GM21825 (cell line): ENCODE measurements around the gene GAMT.
"Not testable (repeated sequence)": the region's sequence is repeated elsewhere in the genome, so short reads cannot be mapped to it uniquely, and the experiment has no call there.

ENCODE experiments used
- ATAC-seq: cut with Tn5 transposase; IDR thresholded peaks from one replicate; pipeline ENCODE4 v1.9.1; 2021; ENCODE audit warnings: mild to moderate bottlenecking, moderate library complexity; ENCODE audit not compliant: unreplicated experiment

Gene GAMT

GRCh38 chr19:1401138-1401888, at the start of gene GAMT:
Gene GAMT (minus strand): TSS chr19:1401542. CDS start chr19:1401476, 66 bp downstream.
- ATAC-seq: no peak

DNA sequence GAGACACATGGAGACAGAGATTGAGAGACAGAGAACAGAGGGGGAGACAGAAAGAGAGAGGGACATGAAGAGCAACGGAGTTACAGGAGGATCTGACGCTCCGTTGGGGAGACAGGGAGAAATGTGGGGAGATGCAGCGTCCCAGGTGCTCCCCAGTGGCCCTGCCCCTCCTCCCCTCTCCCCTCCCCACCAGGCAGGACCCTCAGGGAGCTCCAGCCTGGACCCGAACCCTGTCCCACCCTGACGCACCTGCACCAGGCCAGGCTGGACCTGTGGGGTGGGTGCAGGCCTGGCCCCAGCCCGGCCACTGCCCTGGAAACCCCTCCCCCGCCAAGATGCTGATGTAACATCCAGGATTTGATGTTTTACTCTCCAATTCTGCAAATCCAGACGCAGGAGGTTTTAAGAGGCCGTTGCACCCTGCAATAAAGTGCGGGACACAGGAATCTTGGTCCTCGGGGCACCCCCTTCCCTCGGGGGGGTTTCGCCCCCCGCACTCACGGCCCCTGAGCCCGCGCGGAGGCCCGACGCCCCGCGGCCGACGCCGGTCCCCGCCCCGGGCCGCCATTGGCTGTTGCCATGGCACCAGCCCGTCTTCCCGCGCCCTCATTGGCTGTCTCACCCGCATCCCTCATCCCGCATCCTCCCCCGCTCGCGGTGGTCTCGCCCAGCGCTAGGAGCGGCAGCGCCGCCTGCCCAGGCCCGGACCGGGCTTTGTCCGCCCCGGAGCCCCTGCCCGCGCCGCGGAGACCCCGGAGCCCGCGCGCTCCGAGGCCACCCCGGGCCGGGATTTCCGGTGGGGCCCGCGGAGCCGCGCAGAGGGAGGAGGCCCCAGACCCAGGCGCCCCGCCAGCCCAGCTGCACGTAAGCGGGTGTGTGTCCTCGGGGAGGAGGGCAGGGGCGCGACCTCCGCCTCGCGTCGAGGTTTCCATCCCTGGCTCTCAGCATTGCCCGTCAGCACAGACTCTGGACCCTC, 48.4 kb upstream of the GAMT start, which contains the start of gene APC2:
TSS of gene APC2 (plus strand) at position 655 of the 976 bp plus-strand sequence. CDS start 2,881 bp downstream, outside the sequence.
- ATAC-seq: no peak

DNA sequence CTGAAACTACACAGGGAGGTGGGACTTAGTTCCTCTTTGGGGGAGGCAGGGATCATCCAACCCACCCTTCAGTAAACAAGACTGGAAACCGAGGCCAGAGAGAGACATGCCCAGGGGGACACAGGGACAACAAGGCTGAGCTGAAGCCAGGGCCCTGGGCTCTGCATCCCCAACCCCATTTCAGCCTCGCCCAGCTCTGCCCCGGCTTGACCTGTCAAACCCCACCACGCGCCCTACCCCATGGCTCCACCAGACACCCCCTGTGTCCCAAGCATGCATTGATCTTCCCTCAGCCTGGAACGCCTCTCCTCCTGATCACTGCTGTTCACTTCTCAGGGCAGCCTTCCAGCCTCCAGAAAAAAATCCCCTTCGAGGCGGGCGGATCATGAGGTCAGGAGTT, 46.6 kb upstream of the GAMT start:
- no peak for ATAC-seq

- no peak for ATAC-seq
Observed at GRCh38 chr19:1447504-1447903, 46.2 kb upstream of the GAMT start.

- ATAC-seq: no peak
Observed at GRCh38 chr19:1446713-1447481, 45.6 kb upstream of the GAMT start.

DNA sequence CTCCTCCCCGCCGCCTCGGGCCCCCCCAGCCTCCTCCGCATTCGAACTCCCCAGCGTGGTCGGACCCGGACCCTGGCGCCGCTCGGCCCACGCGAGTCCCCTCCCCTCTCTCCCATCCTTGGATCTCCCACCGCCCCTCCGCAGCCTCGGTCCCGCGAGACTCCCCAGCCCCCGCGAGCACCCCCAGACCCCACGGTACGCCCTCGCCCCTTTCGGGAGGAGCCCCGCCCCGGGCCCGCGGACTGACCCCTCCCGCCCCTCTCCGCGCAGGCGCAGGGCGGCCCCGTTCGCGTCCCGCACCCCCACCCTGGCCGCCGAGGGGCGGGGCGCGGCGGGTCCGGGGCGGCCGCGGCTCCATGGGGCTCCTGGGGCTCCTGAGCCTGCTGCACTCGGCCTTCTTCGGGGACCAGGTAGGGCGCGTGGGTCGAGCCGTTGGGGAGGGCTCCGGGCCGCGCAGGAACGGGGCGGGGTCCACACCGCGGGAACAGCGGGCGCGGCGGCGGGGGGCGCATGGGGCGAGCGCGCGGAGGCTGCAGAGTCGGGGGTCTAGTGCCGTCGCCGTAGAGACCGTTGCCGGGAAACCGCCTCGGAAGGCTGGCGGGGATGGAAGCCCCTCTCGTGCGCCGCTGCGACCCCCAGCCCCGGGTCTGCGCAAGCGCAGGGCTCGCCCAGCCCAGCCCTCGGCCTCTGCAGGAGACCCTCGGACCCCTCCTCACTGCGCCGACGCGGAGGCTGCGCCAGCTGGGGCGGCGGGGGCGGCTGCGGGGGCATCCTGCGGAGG, 44.8 kb upstream of the GAMT start:
- ATAC-seq: no peak

DNA sequence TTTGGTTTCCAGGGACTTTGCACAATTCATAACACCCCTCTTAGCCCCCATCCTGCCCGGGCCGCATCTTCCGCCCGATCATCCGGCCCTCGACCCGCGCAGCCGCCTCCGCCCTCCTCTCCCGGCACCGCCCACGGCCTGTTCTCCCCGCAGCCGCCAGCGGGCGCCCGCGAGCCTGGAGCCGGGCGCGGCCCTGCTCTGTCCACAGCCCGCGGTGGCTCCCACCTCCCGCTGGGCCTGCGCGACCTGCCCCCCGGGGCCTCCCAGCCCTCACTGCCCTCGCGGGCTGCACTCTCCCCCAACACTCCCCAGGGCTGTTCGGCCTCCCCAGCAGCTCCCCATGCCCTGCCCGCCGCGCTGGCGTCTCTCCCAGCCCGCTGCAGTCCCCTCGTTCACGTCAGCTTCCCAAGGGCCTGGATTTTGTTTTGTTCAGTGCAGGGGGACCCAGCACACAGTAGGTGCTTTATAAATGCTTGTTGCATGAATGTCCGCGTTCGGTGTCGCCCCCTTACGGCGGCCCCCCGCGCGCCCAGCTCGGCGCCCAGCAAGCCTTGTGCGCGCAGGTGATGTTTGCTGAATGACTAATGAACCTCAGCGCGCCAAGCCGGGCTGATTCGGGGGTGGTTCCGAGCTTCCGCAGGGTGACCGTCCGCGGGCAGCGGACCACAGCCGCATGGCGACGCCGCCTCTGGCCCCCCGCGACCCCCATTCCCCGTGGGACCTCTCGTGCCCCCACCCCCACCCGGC, 44.0 kb upstream of the GAMT start:
- ATAC-seq: peak; percentile 73

- ATAC-seq: no peak
Observed at GRCh38 chr19:1441677-1442438, 40.5 kb upstream of the GAMT start.

- ATAC-seq: no peak
Observed at GRCh38 chr19:1441022-1441426, 39.7 kb upstream of the GAMT start.

DNA sequence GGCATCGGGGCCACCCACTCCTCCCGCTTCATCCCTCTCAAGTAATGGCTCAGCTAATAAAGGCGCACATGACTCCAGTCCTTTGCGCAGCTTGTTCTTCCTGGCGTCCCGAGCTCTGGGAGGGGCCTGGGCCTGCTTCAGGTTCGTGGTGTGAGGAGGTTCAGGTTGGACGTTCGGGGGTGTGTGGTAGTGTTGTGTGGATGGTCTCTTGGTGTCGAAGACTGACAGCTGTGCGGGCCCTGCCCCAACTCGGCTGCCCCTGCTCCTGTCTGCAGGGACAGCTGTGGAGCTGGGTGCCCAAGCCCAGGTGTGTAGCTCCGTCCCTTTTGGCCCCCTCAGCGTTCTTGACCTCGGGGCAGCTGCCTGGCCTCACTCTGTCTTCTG, 39.1 kb upstream of the GAMT start:
- no peak for ATAC-seq

DNA sequence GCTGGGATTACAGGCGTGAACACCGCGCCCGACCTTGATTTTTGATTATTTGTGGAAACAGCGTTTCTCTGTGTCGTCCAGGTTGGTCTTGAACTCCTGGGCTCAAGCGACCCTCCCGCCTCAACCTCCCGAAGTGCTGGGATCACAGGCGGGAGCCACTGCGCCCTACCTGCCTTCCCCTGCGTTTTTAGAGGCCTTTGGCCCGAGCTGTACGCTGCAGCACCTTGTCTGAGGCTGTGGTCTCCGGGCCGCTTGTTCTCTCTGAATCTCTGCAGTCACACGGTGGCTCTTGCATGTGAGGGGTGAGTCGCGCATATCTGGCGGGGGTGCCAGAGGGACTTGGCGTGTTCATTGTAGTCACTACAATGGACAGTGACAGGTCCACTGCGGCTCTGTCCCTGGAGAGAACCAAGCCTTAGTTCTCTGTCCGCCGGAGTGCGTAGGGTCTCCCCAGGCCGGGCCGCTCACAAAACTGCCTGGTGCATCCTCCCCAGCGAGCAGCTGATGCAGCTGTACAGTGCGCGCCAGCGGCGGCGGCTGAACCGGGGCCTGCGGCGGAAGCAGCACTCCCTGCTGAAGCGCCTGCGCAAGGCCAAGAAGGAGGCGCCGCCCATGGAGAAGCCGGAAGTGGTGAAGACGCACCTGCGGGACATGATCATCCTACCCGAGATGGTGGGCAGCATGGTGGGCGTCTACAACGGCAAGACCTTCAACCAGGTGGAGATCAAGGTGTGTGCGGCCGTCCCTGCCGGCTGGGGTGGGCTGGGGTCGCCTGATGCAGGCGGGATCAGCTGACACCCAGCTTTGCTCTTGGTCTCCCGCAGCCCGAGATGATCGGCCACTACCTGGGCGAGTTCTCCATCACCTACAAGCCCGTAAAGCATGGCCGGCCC, 38.4 kb upstream of the GAMT start:
- ATAC-seq: not testable (repeated sequence)

DNA sequence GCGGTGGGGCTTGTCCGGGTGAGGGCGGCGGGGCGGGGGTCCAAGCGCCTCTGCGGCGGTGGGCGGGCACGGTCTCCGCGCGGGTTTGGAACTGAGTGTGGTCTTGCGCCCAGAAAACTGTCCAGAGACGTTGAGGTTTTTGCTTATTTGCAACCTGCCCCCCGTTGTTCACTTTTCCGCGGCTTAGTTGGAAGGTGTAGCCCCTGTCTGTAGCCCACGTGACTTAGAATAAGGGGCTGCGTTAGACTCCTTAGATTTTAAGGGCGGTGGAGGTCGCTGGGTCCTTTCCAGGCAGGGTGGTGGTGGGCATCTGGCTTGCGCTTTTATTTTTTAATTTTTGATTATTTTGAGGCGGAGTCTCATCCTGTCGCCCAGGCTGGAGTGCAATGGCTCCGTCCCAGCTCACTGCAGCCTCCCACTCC, 37.6 kb upstream of the GAMT start:
- no peak for ATAC-seq

- peak; percentile 84 for ATAC-seq
Observed at GRCh38 chr19:1438035-1438932, 36.9 kb upstream of the GAMT start, which contains the start of gene RPS15. Gene RPS15 (plus strand): TSS chr19:1438396. CDS start chr19:1438426, 30 bp downstream.

DNA sequence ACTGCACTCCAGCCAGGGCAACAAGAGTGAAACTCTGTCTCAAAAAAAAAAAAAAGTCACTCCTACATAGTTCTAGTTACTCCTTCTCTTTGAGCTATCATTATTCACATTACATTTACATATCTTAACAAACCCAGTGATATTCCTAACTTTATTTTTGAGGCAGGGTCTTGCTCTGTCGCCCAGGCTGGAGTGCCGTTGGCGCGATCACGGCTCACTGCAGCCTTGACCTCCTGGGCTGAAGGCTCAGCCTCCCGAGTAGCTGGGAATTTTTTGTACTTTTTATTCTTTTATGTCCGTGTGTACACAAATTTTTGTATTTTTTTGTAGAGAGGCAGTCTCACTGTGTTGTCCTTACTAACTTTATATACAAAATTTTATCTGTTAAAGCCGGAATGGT, 36.3 kb upstream of the GAMT start:
- ATAC-seq: no peak

- ATAC-seq: no peak
Observed at GRCh38 chr19:1435378-1435989, 34.1 kb upstream of the GAMT start.

GRCh38 chr19:1434577-1435060, 33.3 kb upstream of the GAMT start:
- ATAC-seq: no peak
